ENCODE measurements around the gene LEUTX.
A peak's percentile ranks its signal among the peaks of the same experiment; 100 is the strongest.
"Not testable (repeated sequence)": the region's sequence is repeated elsewhere in the genome, so short reads cannot be mapped to it uniquely, and the experiment has no call there.

LEUTX gene, protein sequence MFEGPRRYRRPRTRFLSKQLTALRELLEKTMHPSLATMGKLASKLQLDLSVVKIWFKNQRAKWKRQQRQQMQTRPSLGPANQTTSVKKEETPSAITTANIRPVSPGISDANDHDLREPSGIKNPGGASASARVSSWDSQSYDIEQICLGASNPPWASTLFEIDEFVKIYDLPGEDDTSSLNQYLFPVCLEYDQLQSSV

DNA sequence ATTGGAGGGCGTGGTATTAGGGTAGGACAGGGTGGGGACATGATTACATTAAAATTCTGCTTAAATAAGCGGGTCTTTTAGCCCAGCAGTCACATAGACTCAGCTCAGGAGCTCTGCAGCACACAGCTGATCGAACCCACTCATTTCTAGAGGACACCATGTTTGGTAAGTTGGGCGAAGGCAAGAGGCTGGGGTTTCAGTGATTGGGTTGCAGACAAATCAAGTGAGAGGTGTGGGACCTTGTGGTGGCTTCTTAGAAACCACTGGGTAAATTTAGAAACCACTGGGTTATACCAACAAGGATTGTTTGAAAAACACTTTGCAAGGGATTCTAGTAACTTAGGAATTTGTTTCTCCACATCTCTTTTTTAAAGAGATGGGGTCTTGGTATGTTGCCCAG, at the start of gene LEUTX:
Gene LEUTX (plus strand): TSS at position 92 of the 400 bp plus-strand sequence. CDS start 67 bp downstream, at position 159.
- DNase-seq (ENCODE audit: low spot score): no peak

DNA sequence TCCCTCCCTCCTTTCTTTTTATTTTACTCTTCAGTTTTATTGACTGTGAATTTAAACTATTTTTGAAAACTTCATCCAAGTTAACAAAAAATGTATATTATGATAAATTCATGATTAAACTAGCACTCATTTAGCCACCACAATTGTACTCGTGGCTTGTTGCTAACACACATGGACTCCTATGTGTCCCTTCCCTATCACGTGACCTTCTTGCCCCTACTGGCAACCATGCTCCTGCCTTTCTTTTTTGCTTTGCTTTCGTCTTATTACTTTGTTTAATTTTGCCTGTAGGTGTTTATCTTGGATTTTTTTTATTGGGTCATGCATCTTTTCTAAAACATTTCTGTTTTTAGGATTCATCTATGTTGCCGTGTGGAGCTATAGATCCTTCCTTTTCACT, 49.1 kb upstream of the LEUTX start:
- no peak for DNase-seq (ENCODE audit: low spot score)

DNA sequence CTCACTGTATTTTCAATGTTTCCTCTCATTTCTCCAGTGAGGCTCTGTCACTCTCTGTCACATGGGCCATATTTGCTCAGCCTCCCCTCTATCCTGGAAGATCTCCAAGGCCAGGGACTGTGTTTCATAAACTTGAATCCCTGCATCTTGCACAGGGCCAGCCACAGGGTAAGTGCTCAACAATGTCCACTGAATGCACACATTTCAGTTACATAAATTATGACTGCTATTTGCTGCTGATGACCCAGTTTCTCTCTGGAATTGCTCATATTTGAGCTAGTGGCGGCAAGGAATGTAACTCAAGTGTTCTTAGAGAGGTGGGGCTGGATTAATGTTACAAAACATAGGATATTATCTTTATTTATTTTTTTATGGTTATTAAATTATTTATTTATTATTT, 47.0 kb upstream of the LEUTX start:
- DNase-seq (ENCODE audit: low spot score): no peak

DNA sequence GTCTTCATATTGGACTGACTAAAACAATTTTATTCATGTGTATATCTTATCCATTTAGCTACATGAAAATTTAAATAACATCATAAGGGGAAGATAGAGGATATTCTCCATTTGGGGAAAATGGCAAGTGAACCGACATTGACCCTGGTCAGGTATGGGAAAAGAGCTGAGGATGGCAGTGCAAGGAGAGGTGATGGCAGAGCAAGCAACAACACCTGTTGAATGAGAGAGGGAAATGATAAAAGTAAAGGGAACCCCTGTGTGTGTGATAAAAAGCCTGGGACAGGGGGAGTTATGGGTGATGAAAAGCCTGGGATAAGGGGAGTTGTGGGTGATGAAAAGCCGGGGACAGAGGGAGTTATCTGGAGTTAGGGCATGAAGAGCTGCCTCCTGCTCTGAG, 44.8 kb upstream of the LEUTX start:
- no peak for DNase-seq (ENCODE audit: low spot score)

DNA sequence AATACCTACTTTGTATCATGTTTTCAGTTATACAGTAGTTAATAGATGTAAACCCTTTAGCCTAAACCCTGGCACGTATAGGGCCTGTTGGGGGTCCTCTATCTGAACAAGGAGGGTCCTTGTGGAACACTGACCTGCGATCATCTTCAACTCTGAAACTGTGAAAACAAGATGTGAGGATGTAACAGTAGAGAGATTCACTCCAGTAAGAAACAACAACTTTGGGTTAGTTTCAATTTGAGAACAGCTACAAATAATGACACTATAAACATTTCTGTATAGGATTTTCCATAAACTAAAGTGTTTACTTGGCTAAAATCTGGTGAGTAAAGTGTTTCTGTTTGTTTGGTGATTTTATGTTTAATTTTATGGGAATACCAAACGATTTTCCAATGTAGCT, 43.0 kb upstream of the LEUTX start:
- no peak for DNase-seq (ENCODE audit: low spot score)

DNA sequence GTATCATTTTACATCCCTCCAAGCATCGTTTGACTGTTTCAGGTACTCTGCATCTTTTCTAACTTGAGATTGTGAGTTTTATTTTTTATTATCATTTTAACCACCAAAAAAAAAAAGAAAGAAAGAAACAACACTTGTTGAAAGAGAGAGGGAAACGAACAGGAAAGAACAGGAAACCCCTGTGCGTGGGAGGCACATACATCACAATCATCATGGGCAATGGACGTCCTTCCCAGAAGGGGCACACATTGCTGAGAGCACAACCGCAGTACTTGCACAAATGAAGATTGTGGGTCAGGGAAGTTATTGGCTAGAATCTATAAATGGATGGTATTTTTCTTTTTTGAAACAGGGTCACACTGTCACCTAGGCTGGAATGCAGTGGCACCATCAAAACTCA, 42.6 kb upstream of the LEUTX start:
- no peak for DNase-seq (ENCODE audit: low spot score)

DNA sequence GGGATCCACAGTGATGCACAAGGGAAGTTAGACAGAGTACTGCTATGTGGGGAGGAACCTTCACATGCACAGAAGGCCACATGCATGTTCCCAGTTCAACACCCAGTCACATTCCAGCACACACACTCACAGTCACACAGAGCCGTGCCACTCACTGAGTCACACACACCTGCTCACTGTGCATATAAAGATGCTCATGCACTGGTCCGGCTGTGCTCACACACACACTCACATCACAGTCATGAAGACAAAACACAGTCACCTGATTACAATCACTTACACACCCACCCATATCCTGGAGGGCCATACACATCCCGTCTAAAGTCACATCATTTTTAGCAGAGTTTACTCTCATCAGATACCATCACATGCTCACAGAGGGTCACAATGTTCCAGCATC, 41.3 kb upstream of the LEUTX start:
- no peak for DNase-seq (ENCODE audit: low spot score)

DNA sequence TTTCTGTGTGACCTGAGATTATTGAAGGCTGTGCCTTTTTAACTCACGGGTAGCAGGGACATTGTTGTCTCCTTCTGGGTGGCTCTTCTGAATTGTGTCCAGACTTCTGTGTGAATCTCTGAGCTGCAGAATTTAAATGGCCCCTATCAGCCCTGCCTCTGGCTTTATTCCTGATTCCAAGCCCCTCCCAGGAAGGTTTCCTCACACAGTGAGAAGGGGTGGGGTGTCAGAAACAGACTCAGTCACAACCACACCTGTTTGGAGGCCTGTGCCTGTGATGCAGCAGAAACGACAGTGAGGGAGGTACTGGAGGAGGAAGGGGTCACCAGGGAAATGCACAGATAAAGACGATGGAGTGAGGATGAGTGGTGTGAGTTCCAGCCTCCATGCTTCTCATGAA, 40.8 kb upstream of the LEUTX start, which contains the start of gene CLC:
Gene CLC (minus strand): TSS at position 139 of the 400 bp plus-strand sequence. CDS start 77 bp downstream, at position 62.
- DNase-seq (ENCODE audit: low spot score): no peak

DNA sequence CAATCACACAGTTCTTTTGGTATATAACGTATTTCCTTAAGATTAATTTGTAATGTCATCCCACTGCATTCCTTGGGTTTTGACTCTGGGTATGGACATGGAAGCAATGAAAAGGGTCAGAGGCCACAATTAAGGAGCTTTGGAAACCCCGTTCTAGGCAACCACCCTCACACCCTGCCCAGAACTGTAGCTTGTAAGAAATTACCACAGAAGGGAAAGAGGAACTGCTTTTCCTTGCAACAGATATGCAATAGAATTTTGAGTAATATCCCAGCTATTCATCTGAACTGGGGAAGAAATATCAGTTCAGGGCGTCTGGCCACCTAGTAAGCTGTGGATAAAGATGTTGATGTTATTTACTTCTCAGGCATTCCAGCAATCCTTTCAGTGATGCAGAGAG, 39.8 kb upstream of the LEUTX start:
- DNase-seq (ENCODE audit: low spot score): no peak

DNA sequence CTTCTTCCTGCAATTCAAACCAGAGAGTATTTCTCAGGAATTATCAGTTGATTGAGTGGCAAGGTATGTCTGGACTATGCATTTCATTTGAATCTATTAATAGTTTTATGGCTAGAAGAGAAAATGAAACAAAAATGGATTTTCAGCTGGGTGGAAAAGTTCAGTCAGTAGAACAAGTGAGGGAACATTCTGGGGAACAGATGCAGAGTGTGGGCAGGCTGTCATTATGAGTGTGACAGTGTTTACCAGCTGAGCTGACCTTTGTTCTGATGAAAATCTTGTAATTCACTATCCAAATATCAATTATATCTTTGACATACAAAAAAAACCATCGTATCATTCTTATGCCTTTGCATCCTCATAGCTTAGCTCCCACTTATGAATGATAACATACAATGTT, 38.3 kb upstream of the LEUTX start:
- DNase-seq (ENCODE audit: low spot score): no peak

DNA sequence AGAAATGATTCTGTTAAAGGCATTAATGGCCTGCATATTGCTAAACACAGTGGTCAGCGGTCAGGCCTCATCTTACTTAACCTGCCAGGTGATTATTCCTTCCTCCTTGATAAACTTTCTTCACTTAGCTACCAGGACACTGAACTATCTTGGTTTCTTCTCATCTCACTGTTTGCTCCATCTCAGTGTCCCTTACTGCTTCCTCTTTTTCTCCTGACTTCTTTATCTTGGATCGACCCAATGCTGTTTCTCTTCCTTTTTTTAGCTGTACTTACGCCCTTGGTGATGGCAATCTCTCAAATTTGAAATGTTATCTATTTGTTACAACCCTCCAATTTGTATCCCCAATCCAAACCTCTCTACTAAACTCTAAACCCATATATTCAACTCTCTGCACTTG, 33.0 kb upstream of the LEUTX start:
- DNase-seq (ENCODE audit: low spot score): no peak

DNA sequence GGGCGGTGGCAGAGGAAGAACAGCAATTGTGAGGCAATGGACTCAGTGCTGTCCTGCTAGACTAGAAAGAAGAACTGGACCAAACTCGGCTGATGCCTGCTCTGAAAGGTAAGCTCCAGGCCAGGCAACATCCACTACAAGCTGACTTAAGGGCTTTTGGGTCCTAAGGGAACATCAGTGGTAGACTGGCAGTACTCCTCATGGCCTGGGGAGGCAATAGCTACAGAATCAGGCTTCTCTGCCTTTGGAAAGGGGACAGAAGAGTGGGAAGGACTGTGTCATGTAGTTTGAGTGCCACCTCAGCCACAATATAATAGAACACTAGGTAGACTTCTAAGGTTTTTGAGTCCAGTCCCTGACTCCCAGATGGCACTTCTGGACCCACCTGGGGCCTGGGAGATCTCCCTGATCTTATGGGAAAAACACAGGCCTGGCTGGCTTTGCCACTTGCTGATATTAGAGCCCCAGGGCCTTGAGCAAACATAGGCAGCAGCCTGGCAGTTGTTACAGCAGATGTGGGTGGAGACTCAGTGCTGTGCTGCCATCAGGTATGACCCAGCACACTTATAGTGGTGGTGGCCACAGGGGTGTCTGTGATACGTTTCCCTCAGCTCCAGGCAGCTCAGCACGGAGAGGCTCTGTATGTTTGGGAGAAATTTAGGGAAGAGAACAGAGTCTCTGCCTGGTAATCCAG, 31.7 kb upstream of the LEUTX start:
- peak; percentile 11 for DNase-seq (ENCODE audit: low spot score)

DNA sequence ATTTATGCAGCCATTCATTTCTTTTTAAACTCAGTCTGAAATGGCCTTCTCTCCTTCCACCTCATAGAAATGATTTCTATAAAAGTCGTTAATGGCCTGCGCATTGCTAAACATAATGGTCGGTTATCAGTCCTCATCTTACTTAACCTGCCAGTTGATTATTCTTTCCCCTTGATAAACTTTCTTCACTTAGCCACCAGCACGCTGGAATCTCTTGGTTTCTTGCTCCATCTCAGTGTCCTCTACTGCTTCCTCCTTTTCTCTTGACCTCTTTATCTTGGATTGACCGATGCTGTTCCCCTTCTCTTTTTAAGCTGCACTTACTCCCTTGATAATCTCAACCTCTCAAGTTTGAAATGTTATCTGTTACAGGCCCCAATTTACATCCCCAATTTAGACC, 28.7 kb upstream of the LEUTX start:
- no peak for DNase-seq (ENCODE audit: low spot score)

DNA sequence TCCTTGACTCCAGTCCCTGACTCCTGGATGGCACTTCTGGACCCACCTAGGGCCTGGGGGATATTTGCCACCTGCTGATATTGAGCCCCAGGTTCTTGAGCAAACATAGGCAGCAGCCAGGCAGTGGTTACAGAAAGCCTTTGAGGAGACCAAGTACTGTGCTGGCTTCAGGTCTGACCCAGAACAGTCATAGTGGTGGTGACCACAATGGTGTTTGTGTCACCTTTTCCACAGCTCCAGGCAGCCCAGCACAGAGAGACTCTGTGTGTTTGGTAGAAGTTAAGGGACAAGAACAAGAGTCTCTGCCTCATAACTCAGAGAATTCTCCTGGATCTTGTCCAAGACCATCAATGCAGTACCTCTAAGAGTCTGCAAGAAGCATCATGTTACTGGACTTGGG, 26.3 kb upstream of the LEUTX start:
- no peak for DNase-seq (ENCODE audit: low spot score)

DNA sequence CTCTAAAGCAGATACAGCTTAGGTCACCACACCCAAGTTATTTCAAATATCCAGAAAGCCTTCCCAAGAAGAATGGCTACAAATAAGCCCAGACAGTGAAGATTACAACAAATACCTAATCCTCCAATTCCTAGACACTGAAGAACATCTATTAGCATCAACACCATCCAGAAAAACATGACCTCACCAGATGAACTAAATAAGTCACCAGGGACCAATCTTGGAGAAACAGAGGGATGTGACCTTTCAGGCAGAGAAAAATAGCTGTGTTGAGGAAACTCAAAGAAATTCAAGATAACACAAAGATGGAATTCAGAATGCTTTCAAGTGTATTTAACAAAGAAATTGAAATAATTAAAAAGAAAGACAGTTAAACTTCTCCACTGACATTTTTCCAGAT, 25.9 kb upstream of the LEUTX start:
- DNase-seq (ENCODE audit: low spot score): no peak

DNA sequence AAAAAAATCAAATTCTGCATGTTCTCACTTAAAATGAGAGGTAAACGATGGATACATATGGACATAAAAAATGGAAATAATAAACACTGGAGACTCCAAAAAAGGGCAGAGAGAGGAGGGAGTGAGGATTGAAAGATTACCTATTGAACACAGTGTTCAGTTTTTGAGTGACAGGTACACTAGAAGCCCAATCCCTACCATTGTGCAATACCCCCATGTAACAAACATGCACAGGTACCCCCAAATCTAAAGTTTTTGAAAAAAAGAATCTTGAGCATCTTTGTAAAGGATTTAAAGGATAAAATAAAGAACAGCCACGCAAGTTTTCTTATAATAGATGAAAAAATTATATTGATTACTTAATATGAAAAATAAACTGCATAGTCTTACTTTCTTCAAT, 24.1 kb upstream of the LEUTX start:
- no peak for DNase-seq (ENCODE audit: low spot score)

DNA sequence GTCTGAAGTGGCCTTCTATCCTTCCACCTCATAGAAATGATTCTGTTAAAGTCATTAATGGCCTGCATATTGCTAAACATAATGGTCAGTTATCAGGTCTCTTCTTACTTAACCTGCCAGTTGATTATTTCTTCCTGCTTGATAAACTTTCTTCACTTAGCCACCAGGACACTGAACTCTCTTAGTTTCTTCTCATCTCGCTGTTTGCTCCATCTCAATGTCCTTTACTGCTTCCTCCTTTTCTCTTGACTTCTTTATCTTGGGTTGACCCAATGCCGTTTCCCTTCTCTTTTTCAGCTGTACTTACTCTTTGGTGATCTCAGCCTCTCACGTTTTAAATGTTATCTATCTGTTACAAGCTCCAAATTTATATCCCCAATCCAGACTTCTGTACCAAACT, 23.7 kb upstream of the LEUTX start:
- DNase-seq (ENCODE audit: low spot score): no peak

DNA sequence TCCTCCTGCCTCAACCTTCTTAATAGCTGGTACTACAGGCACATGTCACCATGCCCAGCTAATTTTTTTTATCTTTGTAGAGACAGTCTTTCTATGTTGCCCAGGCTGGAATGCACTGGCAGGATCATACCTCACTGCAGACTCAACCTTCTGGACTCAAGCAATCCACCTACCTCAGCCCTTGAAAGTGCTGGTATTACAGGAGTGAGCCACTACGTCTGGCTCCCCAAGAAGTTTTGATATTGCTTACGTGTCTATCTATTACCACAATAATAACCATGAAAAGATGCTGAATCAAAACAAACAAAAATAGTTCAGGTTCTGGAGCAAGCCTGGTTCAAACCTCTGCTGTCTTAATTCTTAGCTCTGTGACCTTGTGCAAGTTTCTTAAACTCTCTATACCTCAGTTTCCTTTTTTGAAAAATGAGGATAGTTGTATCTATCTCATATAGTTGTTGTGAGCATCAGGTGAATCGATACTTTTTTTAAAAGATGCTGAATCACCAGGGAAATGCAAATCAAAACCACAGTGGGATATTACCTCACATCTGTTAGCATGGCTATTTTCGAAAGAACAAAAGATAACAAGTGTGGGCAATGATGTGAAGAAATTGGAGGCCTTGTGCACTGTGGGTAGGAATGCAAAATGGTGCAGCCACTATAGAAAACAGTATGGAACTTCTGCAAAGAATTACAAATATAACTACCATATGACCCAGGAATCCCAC, 19.0 kb upstream of the LEUTX start:
- DNase-seq (ENCODE audit: low spot score): no peak

DNA sequence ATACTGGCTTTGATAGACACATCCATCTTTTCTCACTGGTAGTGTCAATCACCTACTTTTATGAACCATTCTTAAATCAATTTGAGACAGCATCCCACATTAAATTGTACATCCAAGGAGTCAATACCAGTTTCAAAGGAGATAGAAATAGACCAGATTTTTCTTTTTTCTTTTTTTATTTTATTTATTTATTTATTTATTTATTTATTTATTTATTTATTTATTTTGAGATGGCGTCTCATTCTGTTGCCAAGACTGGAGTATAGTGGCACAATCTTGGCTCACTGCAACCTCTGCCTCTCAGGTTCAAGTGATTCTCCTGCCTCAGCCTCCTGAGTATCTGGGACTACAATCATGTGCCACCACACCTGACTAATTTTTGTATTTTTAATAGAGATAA, 16.8 kb upstream of the LEUTX start:
- not testable (repeated sequence) for DNase-seq (ENCODE audit: low spot score)

DNA sequence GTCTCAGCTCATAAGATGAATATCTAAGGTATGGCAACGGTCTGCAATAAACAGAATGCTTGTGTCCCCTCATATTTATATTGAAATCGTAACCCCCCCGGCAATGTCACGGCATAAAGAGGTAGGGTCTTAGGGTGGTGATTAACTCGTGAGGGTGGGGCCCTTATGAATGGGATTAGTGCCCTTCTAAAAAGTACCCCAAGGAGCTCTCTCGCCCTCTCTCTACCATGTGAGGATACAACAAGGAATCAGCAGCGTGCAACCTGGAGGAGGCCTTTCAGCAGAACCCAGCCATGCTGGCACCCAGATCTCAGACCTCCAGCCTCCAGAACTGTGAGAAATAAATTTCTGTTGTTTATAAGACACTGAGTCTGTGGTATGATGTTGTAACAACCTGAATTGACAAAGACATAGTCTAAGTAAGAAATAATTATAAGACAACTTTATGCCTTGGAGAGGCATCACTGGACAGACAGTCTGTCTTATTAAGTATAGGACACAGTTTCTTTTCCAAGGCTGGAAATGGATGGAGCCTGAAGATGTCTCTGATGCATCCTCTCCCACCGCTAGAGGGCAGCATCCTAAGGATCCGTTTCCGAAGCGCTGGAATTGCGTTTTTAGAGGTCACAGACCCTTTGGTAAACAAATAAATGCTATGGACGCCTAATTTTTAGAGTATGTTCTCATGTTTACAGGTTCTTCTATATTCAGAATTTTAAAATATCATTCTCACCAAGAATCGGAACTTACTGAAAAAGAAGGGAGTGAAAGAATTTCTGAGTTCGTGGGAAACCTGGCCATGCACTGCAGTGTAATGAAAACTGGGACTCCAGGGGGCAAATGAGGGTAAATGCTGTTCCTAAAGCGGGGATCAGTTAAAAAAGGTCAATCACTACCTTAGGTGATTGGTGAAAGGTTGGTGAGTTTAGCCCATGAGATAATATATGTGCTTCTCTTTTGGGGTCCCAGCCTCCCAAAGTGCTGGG, 13.3 kb upstream of the LEUTX start:
- peak; percentile 39 for DNase-seq (ENCODE audit: low spot score)

DNA sequence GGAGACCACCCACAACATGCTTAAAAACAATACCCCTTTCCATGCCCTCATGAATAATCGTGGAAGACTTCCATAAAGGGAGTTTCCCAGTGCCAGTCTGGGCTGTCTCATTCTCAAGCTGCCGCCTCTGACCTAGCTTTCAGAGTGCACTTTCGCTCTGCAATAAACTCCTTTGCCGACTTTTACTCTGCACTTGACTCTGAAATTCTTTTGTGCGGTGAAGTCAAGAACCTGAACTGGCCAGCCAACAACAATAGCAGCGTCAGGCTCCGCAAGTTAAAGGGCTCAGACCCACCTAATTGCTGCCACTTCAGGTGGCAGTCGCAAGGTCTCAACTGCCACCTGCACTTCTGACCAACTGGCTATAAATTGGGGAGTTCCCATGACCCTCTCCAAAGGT, 10.3 kb upstream of the LEUTX start:
- no peak for DNase-seq (ENCODE audit: low spot score)

DNA sequence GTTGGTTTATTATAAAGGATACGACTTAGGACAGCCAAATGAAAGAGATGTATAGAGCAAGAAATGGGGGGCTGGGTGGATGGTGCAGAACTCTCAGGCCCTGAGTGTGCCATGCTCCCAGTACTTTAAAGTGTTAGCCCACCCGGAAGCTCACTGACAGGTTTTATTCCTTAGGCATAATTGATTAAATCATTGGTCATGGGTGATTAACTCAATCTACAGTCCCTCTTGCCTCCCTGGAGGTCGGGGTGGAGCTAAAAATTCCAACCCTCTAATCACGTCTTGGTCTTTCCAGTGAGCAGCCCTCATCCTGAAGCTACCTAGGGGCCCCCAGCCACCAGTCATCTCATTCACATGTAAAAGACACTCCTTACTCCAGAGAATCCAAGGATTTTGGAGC, 9.9 kb upstream of the LEUTX start:
- no peak for DNase-seq (ENCODE audit: low spot score)

All from iPS-NIHi11 (cell line).